ENCODE data around the gene ZNF277. TPM values are rescaled to one million over a fixed set of nuclear protein-coding genes. Genes with fewer than 3 reads are reported as not detected.

The ZNF277 gene
- total RNA-seq, 1 experiment from 2014 or later = 13.1 TPM

DNA sequence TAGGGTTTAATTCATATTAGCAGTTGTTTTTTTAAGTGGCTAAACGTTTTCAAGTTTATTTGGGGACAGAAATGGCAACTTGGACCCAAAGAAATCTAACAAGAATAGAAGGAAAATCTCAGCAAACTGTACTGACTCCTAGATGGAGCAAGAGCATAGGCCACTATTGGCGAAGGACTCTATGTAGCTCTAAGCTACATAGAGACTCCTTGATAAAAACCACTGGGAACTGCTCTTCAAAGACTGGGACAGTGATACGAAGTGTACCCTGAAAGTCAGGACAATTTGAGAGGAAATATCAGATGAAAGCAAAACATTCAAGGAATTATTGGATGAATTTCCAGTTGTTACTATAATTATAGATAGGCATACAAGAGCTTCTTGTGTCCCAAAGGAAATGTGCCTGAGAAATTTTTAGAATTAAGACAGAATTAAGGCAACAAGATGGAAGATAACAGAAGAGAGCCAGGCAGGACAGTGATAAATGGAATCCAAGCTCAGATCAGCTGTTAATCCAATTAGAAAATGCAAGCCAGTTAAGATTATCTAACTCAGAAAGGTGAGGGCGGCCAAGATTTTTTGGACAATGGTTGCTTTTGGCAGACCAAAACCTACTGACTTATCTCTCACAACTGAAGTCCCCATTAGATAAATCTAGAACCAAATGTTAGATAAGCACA lies 140.0 kb downstream of the ZNF277 start:
- H3K14ac ChIP-seq (ENCODE audit: insufficient read depth, low read length) = no peak overlapping the region
- no peak overlapping the region for H3T11ph ChIP-seq (ENCODE audit: low read length)
- DNase-seq = no peak
- no CpG with 5 or more reads among the region's 4 CpGs for WGBS (ENCODE audit: extremely low coverage, insufficient read length, low lambda C conversion rate)
- no peak overlapping the region for H2BK15ac ChIP-seq (ENCODE audit: low read depth, low read length)
- H2AFZ ChIP-seq (ENCODE audit: low read length) = no peak overlapping the region
- peaks cover 0 to 7% of the 10 kb centered on the region in 2 experiments; a peak in 2 of 5 replicates for H3K9me3 Mint-ChIP-seq
- no peak overlapping the region for H3K23ac ChIP-seq (ENCODE audit: insufficient read length, low read depth, low read length)
- H3K4me1 ChIP-seq (ENCODE audit: insufficient read depth, low read length) = peaks cover 3% of the 10 kb centered on the region; the same call in 1 of the 2 replicates
- H3K79me1 ChIP-seq (ENCODE audit: insufficient read depth, low read depth, low read length, poor library complexity, severe bottlenecking) = no peaks in the 10 kb centered on the region
- peaks cover 28 to 54% (median 31%) of the 10 kb centered on the region in 3 experiments for H3K36me3 Mint-ChIP-seq (ENCODE audit: insufficient read depth in 1 of 3, low read depth in 3 of 3)
- H3K4ac ChIP-seq (ENCODE audit: low read depth, low read length) = no peak overlapping the region
- H2BK12ac ChIP-seq (ENCODE audit: insufficient read length, low read depth, low read length) = no peak overlapping the region
- H2BK120ac ChIP-seq (ENCODE audit: low read depth, low read length, poor library complexity, severe bottlenecking) = no peak overlapping the region
- no peaks in the 10 kb centered on the region for H3K27me3 ChIP-seq (ENCODE audit: insufficient read depth, low read length)
- no peak overlapping the region for H2AK5ac ChIP-seq (ENCODE audit: insufficient read length, low read length)
- H3K18ac ChIP-seq (ENCODE audit: insufficient read length, low read depth, low read length) = no peak overlapping the region
- no peak overlapping the region for H4K5ac ChIP-seq (ENCODE audit: insufficient read length, low read depth, low read length)
- H3K23me2 ChIP-seq (ENCODE audit: insufficient read length, low read depth, low read length, poor library complexity, severe bottlenecking) = no peaks in the 10 kb centered on the region
- TF ChIP-seq, protein P1, sequence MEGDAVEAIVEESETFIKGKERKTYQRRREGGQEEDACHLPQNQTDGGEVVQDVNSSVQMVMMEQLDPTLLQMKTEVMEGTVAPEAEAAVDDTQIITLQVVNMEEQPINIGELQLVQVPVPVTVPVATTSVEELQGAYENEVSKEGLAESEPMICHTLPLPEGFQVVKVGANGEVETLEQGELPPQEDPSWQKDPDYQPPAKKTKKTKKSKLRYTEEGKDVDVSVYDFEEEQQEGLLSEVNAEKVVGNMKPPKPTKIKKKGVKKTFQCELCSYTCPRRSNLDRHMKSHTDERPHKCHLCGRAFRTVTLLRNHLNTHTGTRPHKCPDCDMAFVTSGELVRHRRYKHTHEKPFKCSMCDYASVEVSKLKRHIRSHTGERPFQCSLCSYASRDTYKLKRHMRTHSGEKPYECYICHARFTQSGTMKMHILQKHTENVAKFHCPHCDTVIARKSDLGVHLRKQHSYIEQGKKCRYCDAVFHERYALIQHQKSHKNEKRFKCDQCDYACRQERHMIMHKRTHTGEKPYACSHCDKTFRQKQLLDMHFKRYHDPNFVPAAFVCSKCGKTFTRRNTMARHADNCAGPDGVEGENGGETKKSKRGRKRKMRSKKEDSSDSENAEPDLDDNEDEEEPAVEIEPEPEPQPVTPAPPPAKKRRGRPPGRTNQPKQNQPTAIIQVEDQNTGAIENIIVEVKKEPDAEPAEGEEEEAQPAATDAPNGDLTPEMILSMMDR (conservative IDR thresholded peaks at IDR 0.05) = no peak
- no peak overlapping the region for H2BK5ac ChIP-seq (ENCODE audit: insufficient read length, low read length)
- H3K27ac Mint-ChIP-seq = no peak overlapping the region
- no peak overlapping the region for H3K27ac ChIP-seq (ENCODE audit: insufficient read length, low read depth, low read length)
- no peaks in the 10 kb centered on the region for H3K4me1 Mint-ChIP-seq
- no peaks in the 10 kb centered on the region for H3K9me3 ChIP-seq (ENCODE audit: control insufficient read depth, low read depth, low read length)
- H3K4me3 Mint-ChIP-seq = no peak overlapping the region
- H4K20me1 ChIP-seq (ENCODE audit: control insufficient read depth, insufficient read depth, insufficient read length) = no peaks in the 10 kb centered on the region
- H4K8ac ChIP-seq (replicated peaks; ENCODE audit: insufficient read length, low read depth, low read length) = no peak overlapping the region
- no peak overlapping the region for H3K9ac ChIP-seq (ENCODE audit: extremely low read depth, insufficient read length, low read length)
- H4K91ac ChIP-seq (ENCODE audit: insufficient read length, low read depth, low read length) = no peak overlapping the region
- no peaks in the 10 kb centered on the region for H3K79me2 ChIP-seq (ENCODE audit: insufficient read depth, low read length)
- H2BK20ac ChIP-seq (ENCODE audit: low read depth, low read length, poor library complexity, severe bottlenecking) = no peak overlapping the region
- no peak overlapping the region for H3K4me2 ChIP-seq (ENCODE audit: insufficient read depth, insufficient read length, low read length)
- H3K27me3 Mint-ChIP-seq (ENCODE audit: low read depth) = no peaks in the 10 kb centered on the region
- H3K56ac ChIP-seq (ENCODE audit: insufficient read length, low read depth, low read length) = no peak overlapping the region

All from H9 (cell line).